Body of pancreas (tissue), 4 donors: ENCODE data around the gene SNX25. TPM values are rescaled to one million over a fixed set of nuclear protein-coding genes. Genes with fewer than 3 reads are reported as not detected.

ENCODE experiments used
- ATAC-seq: fragments of 150-250 bp; one replicate; pipeline ENCODE4 v1.9.1; 2016
- DNase-seq, 4 donors: peaks; one replicate each; pipeline ENCODE4 v3.0.0-alpha.2; 2019
- H3K27ac ChIP-seq, 4 donors: fragments of 200-600 bp; sonication (generic); 1 replicate in 3 of 4; 2 replicates in 1 of 4; pipeline versions ENCODE4 v1.5.1 to v1.6.1; 2016 to 2019; ENCODE audit warnings: mild to moderate bottlenecking in 1 of 4, mixed read lengths in 1 of 4, moderate library complexity in 1 of 4
- H3K27me3 ChIP-seq, 2 donors: fragments of 200-600 bp; sonication (generic); one replicate each; pipeline ENCODE4 v1.6.0; 2016; ENCODE audit warnings: mild to moderate bottlenecking in 1 of 2
- H3K36me3 ChIP-seq, 2 donors: fragments of 200-600 bp; sonication (generic); replicated peaks in 1 of 2; 2 replicates each; pipeline ENCODE4 v1.5.1; 2016; ENCODE audit warnings: low read depth in 2 of 2; ENCODE audit not compliant: insufficient read depth in 1 of 2
- H3K4me1 ChIP-seq: fragments of 200-600 bp; sonication (generic); one replicate; pipeline ENCODE4 v1.6.0; 2016
- H3K4me3 ChIP-seq, 2 donors: fragments of 200-600 bp; sonication (generic); 1 replicate in 1 of 2; 2 replicates in 1 of 2; pipeline ENCODE4 v1.5.1; 2016 to 2019
- H3K9me3 ChIP-seq, 3 donors: fragments of 200-600 bp; sonication (generic); 1 replicate in 2 of 3; 2 replicates in 1 of 3; pipeline ENCODE4 v1.5.1; 2016
- CTCF ChIP-seq, 7 experiments: fragments of 450-650 bp in 4 of 7; fragments of 200-600 bp in 3 of 7; sonication (generic) in 3 of 7; IDR thresholded peaks; one replicate each; pipeline ENCODE4 v1.5.1; 2016 to 2019; ENCODE audit warnings: antibody characterized with exemption in 7 of 7
- POLR2A ChIP-seq, 3 donors: fragments of 450-650 bp; IDR thresholded peaks; one replicate each; pipeline ENCODE4 v1.6.1; 2016; ENCODE audit warnings: antibody characterized with exemption in 3 of 3, mild to moderate bottlenecking in 2 of 3
- WGBS, 2 donors: methylation state at CpG; one replicate each; pipeline ENCODE4 v1.1.5; 2017; 5-methylcytosine and 5-hydroxymethylcytosine counted together
- intact Hi-C: fragments of 100-400 bp; cut with DNase I; formaldehyde crosslinking; loops from one replicate; pipeline ENCODE4 v1.15.1; 2023
- total RNA-seq, 2 donors: library from RNA; depleted of rRNA; stranded (reverse); fragments of >200 nt; gene quantifications; one replicate each; pipeline ENCODE4 v1.1.0, GENCODE V29; 2016

SNX25 gene
- total RNA-seq, 2 donors from 2014 or later: 16.6 to 25.7 TPM

GRCh38 chr4:185344743-185345538 lies 135.5 kb downstream of the SNX25 start:
- Histone ChIP-seq H3K27ac (no peak overlapping the region), H3K27me3 (no peaks in the 10 kb centered on the region), H3K4me1 (no peaks in the 10 kb centered on the region), H3K9me3 (no peaks in the 10 kb centered on the region), H3K36me3 (no peaks in the 10 kb centered on the region), H3K4me3 (no peak overlapping the region)
- DNase-seq (no peak), ATAC-seq (no peak)
- TF ChIP-seq POLR2A (IDR thresholded peaks at IDR 0.05) (no peak), CTCF (IDR thresholded peaks at IDR 0.05) (no peak)
- WGBS, 2 donors: 72 to 85% methylated on average over 6 of the region's 6 CpGs
- intact Hi-C loops: no loop called here

- H3K4me1 ChIP-seq: no peaks in the 10 kb centered on the region
- 88 to 90% methylated on average over 14 of the region's 14 CpGs for WGBS, 2 donors
- TF ChIP-seq POLR2A (IDR thresholded peaks at IDR 0.05) (no peak), CTCF (IDR thresholded peaks at IDR 0.05) (no peak)
- DNase-seq (no peak), ATAC-seq (no peak)
- H3K27ac ChIP-seq: no peak overlapping the region
- intact Hi-C loops: no loop called here
- no peaks in the 10 kb centered on the region for H3K27me3 ChIP-seq
- no peaks in the 10 kb centered on the region for H3K9me3 ChIP-seq
- H3K36me3 ChIP-seq: peaks cover 0 to 2% of the 10 kb centered on the region in 2 donors
- H3K4me3 ChIP-seq: no peak overlapping the region
Measured at GRCh38 chr4:185346975-185347601, 137.7 kb downstream of the SNX25 start.

GRCh38 chr4:185351691-185352090 lies 142.3 kb downstream of the SNX25 start:
- ATAC-seq (no peak), DNase-seq (no peak)
- Histone ChIP-seq H3K27ac (no peak overlapping the region), H3K9me3 (no peaks in the 10 kb centered on the region), H3K36me3 (peaks cover 0 to 2% of the 10 kb centered on the region in 2 donors), H3K4me3 (no peak overlapping the region), H3K27me3 (no peaks in the 10 kb centered on the region), H3K4me1 (no peaks in the 10 kb centered on the region)
- TF ChIP-seq POLR2A (IDR thresholded peaks at IDR 0.05) (no peak), CTCF (IDR thresholded peaks at IDR 0.05) (no peak)
- intact Hi-C loops: no loop called here
- 85 to 87% methylated on average over 13 of the region's 13 CpGs for whole genome bisulfite sequencing, 2 donors

GRCh38 chr4:185352202-185352601 lies 142.8 kb downstream of the SNX25 start:
- peaks cover 0 to 2% of the 10 kb centered on the region in 2 donors for H3K36me3 ChIP-seq
- H3K4me3 ChIP-seq: no peak overlapping the region
- H3K9me3 ChIP-seq: no peaks in the 10 kb centered on the region
- H3K27me3 ChIP-seq: no peaks in the 10 kb centered on the region
- H3K4me1 ChIP-seq: no peaks in the 10 kb centered on the region
- no peak for DNase-seq
- ATAC-seq: no peak
- no peak for TF ChIP-seq CTCF (IDR thresholded peaks at IDR 0.05)
- no peak for TF ChIP-seq POLR2A (IDR thresholded peaks at IDR 0.05)
- intact Hi-C loops: no loop called here
- H3K27ac ChIP-seq: no peak overlapping the region
- WGBS, 2 donors: 92 to 94% methylated on average over 7 of the region's 7 CpGs
